GM10847 (cell line): ENCODE measurements around the gene ARSD.

Source experiments
- POLR2A ChIP-seq: IDR thresholded peaks from 2 replicates; pipeline ENCODE4 v1.6.1; 2011; ENCODE audit not compliant: insufficient read length; ENCODE audit errors: extremely low read depth

ARSD gene, protein sequence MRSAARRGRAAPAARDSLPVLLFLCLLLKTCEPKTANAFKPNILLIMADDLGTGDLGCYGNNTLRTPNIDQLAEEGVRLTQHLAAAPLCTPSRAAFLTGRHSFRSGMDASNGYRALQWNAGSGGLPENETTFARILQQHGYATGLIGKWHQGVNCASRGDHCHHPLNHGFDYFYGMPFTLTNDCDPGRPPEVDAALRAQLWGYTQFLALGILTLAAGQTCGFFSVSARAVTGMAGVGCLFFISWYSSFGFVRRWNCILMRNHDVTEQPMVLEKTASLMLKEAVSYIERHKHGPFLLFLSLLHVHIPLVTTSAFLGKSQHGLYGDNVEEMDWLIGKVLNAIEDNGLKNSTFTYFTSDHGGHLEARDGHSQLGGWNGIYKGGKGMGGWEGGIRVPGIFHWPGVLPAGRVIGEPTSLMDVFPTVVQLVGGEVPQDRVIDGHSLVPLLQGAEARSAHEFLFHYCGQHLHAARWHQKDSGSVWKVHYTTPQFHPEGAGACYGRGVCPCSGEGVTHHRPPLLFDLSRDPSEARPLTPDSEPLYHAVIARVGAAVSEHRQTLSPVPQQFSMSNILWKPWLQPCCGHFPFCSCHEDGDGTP

DNA sequence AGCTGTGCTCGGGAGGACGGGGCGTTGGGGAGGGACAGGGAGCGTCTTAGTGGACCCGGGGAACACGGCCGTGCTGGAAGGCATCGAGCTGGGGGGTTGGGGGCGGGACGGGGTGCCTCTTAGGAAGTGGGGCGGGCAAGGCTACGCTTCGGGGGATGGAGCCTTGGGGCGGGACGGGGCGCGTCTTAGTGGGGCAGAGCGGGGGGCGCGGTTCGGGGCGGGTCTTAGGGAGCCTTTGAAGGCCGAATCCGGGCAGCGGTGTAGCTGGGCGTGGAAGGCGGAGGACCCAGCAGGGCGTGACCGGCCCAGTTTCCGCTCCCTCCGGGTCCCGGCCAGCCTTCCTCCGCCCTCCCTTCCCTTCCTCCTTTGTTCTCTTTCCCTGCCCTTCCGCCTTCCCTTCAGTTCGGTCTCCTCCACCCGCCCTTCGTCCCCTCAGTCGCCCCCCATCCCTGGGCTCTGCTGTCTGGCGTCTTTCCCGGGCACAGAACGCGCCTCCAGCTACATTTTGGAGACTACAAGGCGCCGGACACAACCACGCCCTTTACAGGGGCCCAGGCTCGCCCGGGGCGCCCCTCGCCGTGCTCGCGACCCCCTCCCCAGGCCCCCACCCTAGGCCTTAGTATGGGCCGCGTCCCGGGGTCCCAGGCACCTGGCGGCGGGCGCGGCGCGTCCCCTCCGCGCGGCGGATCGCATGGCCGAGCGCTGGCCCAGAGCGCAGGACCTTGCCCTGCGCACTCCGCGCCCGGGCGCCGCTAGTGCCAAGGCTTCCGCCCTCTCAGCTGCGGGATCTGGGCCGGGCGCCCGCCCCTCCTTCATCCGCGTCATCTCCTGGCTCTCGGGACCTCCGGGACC is at the start of gene ARSD:
Gene ARSD, minus strand, starts transcription at position 757 of the 852 bp plus-strand sequence. Its CDS starts 64 bp downstream, at position 693.
- TF ChIP-seq POLR2A: peak; percentile 45

DNA sequence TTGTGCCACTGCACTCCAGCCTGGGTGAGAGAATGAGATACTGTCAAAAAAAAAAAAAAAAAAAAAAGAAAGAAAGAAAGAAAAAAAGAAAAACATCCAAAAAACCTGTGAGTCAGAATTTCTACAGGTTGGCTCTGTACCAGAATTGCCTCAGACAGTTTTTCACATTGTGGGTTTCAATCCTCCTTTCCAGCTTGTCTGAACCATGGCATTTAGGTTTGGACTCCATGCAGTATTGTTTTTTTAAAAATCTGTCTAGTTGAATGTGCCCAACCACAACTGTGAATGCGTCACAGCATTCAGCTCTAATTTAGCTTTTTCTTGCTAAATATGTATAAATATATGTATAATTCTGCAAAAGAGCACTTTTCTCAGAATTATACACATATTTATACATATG is 45.8 kb upstream of the ARSD start:
- TF ChIP-seq POLR2A: no peak

DNA sequence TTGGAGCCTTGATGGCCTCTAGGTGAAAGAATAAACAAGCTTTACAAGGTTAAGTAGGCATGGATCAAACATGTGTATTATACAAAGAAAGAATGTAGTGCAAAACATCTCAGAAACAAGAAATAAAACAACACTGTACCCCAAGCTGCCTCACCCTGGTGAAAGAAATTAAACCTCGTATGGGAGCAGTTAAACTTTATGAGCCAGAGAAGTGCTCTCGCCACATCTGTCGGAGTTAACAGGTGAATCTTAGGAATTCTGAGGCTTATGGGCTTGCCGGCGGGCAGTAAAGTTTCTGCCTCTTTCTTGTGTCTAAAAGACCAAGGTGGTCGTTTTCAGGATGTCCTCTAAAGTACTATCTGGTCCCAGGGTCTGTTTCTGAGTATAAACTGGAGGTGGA is 43.3 kb upstream of the ARSD start:
- TF ChIP-seq POLR2A: no peak

DNA sequence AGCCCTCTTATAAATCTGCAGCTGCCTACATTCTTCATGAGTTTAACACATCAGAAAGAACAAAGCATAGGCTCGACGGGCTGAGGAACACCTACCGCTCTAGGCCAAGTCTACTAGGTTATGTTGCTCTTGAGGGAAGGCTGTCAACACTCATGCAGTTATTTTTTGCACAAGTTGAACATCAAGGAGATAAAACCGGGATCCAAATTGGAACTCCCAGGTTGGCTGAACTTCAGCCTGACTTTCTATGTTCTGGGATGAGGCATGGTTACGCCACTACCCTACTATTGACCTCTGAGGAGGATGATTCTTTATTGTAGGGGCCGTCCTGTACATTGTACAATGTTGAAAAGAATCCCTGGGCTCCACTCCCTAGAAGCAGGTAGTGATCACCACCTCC is 39.9 kb upstream of the ARSD start:
- TF ChIP-seq POLR2A: no peak

DNA sequence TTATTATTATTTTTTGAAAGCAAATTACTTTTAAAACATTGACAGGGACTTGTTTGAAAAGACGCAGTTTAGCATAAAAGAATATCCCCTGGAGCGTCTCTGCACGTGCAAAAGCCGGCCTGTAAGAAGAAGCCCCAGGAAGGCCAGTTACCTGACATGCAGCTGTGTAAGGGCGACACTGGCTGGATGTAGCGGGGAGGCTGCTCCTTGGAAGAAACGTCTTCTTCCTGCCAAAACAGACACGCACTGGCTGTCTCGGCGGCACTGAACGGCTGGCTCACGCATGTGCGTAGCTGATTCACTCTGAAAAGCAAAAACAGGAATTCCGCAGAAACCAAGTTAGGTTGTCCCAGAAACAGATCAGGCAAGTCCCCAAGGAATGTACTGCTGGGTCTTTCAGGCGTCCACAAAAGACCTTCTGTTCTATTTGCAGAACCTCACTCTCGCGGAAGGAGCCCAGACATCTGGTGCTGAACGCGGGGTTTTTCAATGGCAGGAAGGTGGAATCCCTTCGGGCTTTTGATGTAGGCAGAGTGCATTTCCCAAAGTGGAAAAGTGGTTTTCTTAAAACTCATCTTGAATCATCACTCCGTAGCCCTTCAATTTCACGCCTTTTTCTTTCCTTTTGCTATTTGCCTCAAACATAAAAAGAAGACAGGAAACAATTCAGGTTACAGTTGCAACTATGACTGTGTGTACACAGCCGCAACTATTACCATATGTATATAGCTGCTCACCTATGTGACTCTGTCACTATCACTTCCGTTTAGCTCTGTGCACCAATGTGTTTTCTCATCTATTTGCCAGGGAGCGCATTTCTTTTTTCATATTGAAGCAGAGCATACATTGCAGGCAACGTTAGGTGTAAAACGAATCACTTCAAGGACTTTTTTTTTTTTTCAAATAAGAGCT is 39.1 kb upstream of the ARSD start:
- no peak for TF ChIP-seq POLR2A

DNA sequence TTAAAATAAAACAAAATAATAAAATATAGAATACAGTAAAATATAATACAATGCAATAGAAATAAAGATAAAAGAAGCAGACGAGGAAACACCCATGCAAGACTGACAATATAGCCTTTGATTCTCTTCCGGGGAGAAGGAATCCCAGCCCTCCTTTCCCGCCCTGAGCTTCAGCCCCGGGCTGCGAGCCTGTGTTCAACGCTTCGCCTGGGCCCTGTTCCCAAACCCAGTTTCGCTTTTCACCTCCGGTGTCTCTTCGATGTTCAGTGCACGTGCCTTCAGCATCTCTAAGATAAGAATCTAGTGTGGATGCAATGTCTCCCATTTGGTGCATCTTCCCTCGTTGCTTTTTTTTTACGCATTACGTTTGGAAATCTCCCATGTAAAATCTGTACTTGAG is 38.4 kb upstream of the ARSD start:
- TF ChIP-seq POLR2A: no peak

DNA sequence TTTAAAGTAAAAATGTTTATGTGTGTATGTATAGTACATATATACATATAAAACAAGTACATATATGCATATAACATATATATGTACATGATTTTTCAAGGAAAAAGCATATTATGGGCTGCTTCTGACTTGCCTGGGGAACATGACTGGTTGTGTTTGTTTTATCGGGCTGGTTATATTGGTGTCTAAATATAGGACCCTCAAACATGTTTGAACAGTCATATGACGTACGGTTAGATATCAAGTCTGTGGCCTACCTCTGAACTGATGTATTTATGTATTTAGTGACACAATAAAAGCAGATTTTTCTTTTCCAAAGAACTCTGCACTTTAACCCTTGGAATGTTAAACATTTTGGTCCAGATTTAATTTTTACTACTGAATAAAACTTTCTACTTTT is 37.9 kb upstream of the ARSD start:
- TF ChIP-seq POLR2A: no peak

DNA sequence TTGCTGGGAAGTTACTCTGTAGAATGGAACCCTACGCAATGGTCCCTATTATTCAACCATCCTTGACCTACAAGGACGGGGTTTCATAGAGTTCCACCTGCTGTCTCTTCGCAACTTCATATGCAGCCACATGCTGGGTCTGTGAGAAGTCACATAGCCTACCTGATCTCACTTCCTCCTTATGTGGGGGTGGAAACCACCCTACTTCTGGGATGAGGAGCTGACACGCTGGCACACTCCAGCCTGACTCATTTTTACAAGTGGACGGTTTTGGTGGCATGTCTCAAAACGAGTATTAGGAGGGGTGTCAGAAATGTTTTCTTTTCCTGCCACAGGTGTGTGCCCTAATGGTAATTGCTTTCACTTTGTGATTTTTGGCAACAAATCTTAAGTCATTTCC is 36.8 kb upstream of the ARSD start:
- TF ChIP-seq POLR2A: no peak

DNA sequence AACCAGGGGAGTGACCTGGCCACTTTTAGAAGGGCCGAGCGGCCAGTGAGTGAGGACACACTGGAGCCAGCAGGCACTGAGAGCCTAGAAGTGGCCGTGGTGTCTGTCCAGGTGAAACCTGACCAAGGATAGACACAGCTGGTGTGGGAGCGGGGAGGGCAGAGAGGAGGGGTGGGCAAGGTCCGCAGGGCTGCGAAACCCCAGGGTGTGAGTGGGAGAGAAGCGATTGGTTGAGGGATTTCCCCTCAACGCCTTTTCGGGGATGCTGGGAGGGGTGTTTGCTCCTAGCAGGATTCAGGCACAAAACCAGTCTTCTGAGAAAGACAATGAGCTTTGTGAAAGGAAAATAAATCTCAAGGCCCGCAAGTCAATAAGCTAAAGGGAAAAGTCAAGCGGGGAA is 33.2 kb upstream of the ARSD start:
- no peak for TF ChIP-seq POLR2A

DNA sequence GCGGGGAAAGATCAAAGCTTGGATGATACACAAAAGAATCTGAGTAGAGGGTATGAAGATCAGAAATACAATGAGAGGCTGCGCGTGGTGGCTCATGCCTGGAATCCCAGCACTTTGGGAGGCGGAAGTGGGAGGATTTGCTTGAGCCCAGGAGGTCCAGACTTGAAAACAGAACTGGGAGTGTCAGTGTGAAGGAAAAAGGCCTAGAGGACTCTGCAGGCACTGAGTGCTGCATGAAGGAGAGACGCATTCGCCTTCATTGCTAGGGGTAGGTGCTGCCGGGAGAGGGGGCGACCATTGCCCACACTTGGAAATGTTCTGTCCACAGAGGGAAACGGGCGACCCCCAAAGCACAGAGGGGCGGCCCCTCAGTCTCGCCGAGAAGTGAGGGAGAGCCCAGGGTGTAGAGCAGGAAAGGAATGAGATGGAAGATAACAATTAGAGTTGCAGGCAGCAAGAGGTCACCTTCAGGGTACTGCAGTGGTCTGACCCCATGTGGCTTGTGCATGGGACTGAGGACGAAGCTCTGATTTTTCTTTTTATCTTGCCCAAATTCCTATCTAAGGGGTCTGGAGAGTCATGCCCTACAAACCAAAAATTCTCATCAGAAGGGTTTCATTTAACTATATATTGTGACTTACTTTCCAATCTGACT is 31.8 kb upstream of the ARSD start:
- no peak for TF ChIP-seq POLR2A

DNA sequence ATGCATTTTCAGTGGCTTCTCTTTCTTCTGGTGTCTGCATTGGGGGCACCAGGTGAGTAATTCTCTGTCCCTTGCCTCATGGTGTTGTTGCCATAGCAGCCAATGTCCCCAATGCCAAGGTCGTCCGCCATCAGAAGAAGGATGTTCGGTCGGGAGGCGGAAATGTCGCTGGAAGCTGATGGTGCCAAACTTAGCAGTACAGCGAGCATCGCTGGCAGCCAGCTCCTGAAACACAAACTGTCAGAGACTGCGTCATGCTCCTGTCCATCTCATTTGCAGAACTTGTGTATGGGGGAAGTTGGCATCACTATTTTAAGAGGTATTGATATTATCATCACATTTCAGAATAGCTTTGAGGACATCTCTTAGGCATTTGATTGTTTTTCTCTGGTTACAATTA is 29.1 kb upstream of the ARSD start:
- TF ChIP-seq POLR2A: no peak

DNA sequence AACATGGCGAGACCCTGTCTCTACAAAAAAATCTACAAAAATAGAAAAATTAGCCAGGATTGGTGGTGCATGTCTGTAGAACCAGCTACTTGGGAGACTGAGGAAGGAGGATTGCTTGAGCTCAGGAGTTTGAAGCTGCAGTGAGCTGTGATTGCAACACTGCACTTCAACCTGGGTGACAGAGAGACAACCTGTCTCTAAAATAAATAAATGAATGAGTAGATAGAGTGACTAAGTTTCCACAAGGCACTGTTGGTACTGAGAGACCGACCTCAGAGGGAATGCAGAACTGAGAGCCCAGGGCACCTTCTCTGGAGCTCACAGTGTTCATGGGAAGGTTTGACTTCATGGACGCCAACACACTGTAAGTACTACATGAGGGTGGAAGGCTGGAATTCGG is 26.7 kb upstream of the ARSD start:
- TF ChIP-seq POLR2A: no peak

DNA sequence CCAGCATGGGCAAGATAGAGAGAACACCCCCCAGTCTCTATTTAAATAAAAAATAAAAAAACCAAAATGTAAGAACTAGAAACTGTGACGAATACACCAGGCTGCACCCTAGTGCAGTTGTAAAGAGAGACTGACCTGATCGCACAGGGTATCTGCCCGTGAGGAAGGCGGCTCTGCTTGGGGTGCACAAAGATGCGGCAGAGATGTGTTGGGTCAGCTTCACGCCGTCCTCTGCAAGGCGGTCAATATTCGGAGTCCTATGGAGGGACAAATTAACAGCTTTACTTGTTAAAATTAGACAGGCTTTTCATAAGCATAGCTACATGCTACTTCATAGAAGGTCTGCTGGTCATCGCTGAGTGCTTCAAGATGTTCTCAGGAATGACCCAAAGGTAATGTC is 26.1 kb upstream of the ARSD start:
- TF ChIP-seq POLR2A: no peak

DNA sequence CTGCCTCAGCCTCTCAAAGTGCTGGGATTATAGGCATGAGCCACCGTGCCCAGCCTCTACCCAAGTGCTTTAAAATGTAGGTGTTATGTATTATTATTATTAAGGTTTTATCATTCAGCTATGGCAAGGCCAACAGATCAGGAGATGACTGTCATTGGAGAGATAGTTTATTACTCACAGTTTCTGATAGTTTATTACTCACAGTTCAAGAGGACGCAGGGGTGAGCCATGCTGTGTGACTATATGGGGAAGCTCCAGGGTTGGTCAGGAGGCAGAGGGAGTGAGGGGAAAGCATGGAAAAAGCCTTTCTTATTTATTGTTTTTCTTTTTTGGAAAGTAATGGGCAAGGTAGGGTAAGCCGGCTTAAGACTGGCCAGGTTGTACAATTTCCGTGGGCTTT is 25.4 kb upstream of the ARSD start:
- TF ChIP-seq POLR2A: no peak
